ENCODE measurements around the gene GPR17. TPM values are rescaled to one million over a fixed set of nuclear protein-coding genes. Genes with fewer than 3 reads are reported as not detected.

Gene GPR17
- total and polyA plus RNA-seq, 2 experiments from 2014 or later = 0.39 TPM; not detected in 1

DNA sequence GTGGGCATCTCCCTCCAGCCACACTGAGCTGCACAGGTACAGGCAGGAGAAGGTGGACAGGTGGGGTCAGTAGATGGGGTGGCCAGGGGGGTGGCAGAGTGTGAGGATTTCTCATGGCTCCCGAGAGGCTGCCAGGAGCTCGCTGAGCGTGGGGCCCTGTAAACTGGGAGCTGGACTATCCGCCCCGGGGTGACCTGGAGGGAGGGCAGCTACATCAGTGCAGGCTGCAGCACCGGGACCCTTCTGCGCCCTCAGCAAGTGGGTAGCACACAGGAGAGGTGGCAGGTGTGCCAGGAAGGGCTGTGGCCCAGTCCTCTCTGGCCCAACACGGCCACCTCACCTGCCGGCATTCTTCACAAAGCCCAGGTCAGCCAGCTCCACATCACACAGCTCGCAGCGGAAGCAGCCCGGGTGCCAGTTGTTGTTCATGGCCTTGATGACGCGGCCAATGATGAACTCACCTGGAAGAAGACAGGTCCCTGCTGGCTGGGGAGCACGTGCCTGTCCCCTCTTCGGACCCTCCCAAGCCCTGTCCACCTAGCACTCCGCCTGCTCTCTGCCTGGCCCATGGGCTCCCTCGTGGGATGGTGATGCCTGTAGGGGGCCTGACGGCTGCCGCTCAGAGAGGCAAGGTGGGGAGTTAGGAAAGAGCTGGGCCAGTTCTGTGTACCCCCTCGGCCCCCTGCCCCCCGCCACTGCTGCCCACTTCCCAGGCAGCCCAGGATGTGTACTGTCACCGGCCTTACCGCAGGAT is 8.3 kb downstream of the GPR17 start:
- Histone ChIP-seq H3K27ac (no peak overlapping the region), H3K9me3 (ENCODE audit: low read depth) (no peaks in the 10 kb centered on the region), H2AFZ (no peak overlapping the region), H3K27me3 (no peaks in the 10 kb centered on the region), H3K36me3 (replicated peaks; ENCODE audit: insufficient read depth, low read depth) (no peaks in the 10 kb centered on the region), H4K20me1 (ENCODE audit: insufficient read depth, poor library complexity, severe bottlenecking) (no peaks in the 10 kb centered on the region), H3K4me2 (no peak overlapping the region), H3K4me1 (ENCODE audit: insufficient read depth) (no peaks in the 10 kb centered on the region), H3K79me2 (no peaks in the 10 kb centered on the region), H3K9me2 (replicated peaks; ENCODE audit: insufficient read depth) (no peaks in the 10 kb centered on the region), H3K4me3 (no peak overlapping the region)
- TF ChIP-seq, protein P1, sequence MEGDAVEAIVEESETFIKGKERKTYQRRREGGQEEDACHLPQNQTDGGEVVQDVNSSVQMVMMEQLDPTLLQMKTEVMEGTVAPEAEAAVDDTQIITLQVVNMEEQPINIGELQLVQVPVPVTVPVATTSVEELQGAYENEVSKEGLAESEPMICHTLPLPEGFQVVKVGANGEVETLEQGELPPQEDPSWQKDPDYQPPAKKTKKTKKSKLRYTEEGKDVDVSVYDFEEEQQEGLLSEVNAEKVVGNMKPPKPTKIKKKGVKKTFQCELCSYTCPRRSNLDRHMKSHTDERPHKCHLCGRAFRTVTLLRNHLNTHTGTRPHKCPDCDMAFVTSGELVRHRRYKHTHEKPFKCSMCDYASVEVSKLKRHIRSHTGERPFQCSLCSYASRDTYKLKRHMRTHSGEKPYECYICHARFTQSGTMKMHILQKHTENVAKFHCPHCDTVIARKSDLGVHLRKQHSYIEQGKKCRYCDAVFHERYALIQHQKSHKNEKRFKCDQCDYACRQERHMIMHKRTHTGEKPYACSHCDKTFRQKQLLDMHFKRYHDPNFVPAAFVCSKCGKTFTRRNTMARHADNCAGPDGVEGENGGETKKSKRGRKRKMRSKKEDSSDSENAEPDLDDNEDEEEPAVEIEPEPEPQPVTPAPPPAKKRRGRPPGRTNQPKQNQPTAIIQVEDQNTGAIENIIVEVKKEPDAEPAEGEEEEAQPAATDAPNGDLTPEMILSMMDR (IDR thresholded peaks at IDR 0.05; ENCODE audit: poor library complexity) = no peak
- TF ChIP-seq EZH2phosphoT487 (IDR thresholded peaks at IDR 0.05; ENCODE audit: low read depth, severe bottlenecking, unreplicated experiment) (no peak), EZH2 (IDR thresholded peaks at IDR 0.05; ENCODE audit: borderline replicate concordance) (no peak)
- 93% methylated on average over 24 of the region's 24 CpGs for whole genome bisulfite sequencing (ENCODE audit: low lambda C conversion rate, missing lambda C conversion rate)
- DNase-seq (ENCODE audit: low spot score) = no peak

DNA sequence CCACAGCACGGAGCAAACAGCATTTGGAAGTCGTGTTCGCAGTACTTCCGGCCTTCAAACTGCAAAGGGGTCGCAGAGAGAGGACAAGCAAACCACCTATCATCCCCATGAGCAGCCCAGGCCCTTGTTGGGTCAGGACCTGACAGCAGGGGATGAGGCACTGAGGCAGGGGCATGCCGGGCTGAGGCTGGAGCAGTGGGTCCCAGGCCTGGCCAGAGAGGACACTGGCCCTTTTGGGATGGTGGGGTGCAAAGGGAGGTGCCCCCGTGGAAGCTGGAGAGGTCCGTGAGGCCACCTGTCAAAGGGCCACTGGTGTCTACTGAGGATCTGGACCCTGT is 8.9 kb downstream of the GPR17 start:
- Histone ChIP-seq H2AFZ (no peak overlapping the region), H3K36me3 (replicated peaks; ENCODE audit: insufficient read depth, low read depth) (no peaks in the 10 kb centered on the region), H3K4me3 (no peak overlapping the region), H3K9me2 (replicated peaks; ENCODE audit: insufficient read depth) (no peaks in the 10 kb centered on the region), H3K27me3 (no peaks in the 10 kb centered on the region), H3K4me2 (no peak overlapping the region), H4K20me1 (ENCODE audit: insufficient read depth, poor library complexity, severe bottlenecking) (no peaks in the 10 kb centered on the region), H3K27ac (no peak overlapping the region), H3K4me1 (ENCODE audit: insufficient read depth) (no peaks in the 10 kb centered on the region), H3K79me2 (no peaks in the 10 kb centered on the region), H3K9me3 (ENCODE audit: low read depth) (no peaks in the 10 kb centered on the region)
- TF ChIP-seq, protein P1 (IDR thresholded peaks at IDR 0.05; ENCODE audit: poor library complexity) = no peak
- TF ChIP-seq EZH2 (IDR thresholded peaks at IDR 0.05; ENCODE audit: borderline replicate concordance) = no peak
- DNase-seq (ENCODE audit: low spot score) = no peak
- 90% methylated on average over 8 of the region's 8 CpGs for WGBS (ENCODE audit: low lambda C conversion rate, missing lambda C conversion rate)

DNA sequence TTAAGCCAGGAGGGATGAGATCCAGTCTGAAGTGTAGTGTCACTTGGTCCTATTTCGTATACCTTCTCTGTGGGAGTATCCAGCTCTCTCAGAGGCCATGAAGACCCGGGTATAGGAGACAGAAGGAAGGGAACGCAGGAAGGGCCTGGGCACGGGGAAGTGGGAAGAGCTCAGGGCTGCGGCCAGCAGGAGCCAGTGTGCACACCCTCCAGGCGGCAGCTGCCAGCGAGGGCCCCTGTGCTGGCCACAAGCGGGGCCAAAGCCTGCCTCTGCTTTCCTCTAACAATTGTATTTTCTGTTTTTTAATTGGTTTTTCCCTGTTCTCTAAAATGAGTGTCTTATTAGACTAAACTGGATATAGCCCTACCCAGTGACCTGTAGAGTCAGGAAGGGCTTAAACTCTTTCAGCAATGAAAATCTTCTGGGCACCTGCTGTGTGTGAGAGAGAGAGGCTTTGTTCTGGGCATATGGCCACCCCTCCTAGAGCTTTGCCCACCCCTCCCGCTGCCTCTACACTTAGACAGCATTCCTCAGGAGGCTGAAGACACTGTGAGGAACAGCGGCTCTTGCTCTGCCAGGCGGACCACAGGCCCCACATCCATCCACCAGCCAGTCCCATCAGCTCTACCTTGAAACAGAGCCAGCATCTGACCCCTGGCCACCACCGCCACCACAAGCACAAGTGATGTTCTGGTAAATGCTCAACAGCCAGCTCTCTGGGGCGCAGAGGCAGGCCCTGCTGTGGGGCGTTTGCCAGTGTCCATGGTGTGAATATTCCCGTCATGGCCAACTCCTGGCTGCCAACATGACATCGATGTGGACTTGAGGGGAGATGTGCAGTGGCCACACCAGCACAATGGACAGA is 9.5 kb downstream of the GPR17 start:
- TF ChIP-seq EZH2 (IDR thresholded peaks at IDR 0.05; ENCODE audit: borderline replicate concordance) (no peak), EZH2phosphoT487 (IDR thresholded peaks at IDR 0.05; ENCODE audit: low read depth, severe bottlenecking, unreplicated experiment) (no peak)
- TF ChIP-seq, protein P1 (IDR thresholded peaks at IDR 0.05; ENCODE audit: poor library complexity) = no peak
- Histone ChIP-seq H4K20me1 (ENCODE audit: insufficient read depth, poor library complexity, severe bottlenecking) (no peaks in the 10 kb centered on the region), H3K4me1 (ENCODE audit: insufficient read depth) (no peaks in the 10 kb centered on the region), H3K27ac (no peak overlapping the region), H3K9me3 (ENCODE audit: low read depth) (no peaks in the 10 kb centered on the region), H3K4me3 (no peak overlapping the region), H3K36me3 (replicated peaks; ENCODE audit: insufficient read depth, low read depth) (no peaks in the 10 kb centered on the region), H3K79me2 (no peaks in the 10 kb centered on the region), H3K27me3 (no peaks in the 10 kb centered on the region), H3K9me2 (replicated peaks; ENCODE audit: insufficient read depth) (no peaks in the 10 kb centered on the region), H3K4me2 (no peak overlapping the region), H2AFZ (no peak overlapping the region)
- 91% methylated on average over 16 of the region's 16 CpGs for WGBS (ENCODE audit: low lambda C conversion rate, missing lambda C conversion rate)
- no peak for DNase-seq (ENCODE audit: low spot score)
